ENCODE measurements around the gene KCTD1. TPM values are rescaled to one million over a fixed set of nuclear protein-coding genes. Genes with fewer than 3 reads are reported as not detected.
A peak's percentile ranks its signal among the peaks of the same experiment; 100 is the strongest.

Gene KCTD1
- total RNA-seq, 6 experiments from 2014 or later: 2.9 to 6.8 (median 4.8) TPM

DNA sequence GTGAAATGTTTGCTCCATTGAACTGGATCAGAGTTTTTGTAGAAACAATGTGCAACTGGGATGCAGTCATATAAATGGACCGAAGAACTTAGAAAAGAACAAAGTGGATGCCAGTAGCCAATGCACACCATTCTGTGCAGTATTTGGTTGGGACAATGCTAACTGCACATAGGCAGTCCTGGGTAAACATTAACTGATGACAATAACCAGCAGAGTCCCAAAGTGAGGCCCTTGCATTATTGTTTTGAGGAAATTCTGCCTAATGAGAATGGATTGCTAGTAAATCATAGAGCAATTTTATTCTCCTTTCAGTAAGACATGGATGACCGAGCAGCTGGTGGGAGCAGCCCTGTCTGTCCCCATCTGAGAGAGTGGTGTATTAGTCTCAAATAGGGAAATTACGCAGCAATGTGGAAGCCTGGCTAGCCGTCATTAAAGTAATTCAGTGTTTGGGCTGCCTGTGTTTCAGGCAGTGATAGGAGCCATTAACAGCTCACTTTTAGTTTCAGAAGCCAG is 94.9 kb downstream of the KCTD1 start:
- WGBS (ENCODE audit: insufficient coverage, low coverage, low lambda C conversion rate, missing lambda C conversion rate): 93% methylated on average over 4 of the region's 4 CpGs
- TF ChIP-seq, protein P1, sequence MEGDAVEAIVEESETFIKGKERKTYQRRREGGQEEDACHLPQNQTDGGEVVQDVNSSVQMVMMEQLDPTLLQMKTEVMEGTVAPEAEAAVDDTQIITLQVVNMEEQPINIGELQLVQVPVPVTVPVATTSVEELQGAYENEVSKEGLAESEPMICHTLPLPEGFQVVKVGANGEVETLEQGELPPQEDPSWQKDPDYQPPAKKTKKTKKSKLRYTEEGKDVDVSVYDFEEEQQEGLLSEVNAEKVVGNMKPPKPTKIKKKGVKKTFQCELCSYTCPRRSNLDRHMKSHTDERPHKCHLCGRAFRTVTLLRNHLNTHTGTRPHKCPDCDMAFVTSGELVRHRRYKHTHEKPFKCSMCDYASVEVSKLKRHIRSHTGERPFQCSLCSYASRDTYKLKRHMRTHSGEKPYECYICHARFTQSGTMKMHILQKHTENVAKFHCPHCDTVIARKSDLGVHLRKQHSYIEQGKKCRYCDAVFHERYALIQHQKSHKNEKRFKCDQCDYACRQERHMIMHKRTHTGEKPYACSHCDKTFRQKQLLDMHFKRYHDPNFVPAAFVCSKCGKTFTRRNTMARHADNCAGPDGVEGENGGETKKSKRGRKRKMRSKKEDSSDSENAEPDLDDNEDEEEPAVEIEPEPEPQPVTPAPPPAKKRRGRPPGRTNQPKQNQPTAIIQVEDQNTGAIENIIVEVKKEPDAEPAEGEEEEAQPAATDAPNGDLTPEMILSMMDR (IDR thresholded peaks at IDR 0.05): no peak
- TF ChIP-seq POLR2A (IDR thresholded peaks at IDR 0.05): no peak
- Histone ChIP-seq H3K27me3 (no peaks in the 10 kb centered on the region), H3K4me3 (no peak overlapping the region), H3K27ac (no peak overlapping the region), H3K4me1 (peaks cover 0 to 4% (median 0%) of the 10 kb centered on the region in 4 donors), H3K36me3 (no peaks in the 10 kb centered on the region), H3K9me3 (no peaks in the 10 kb centered on the region)
- DNase-seq (no peak), ATAC-seq (peak in 1 of 4 donors; percentile 20)
- intact Hi-C loops (cut with DNase I): no loop called here

DNA sequence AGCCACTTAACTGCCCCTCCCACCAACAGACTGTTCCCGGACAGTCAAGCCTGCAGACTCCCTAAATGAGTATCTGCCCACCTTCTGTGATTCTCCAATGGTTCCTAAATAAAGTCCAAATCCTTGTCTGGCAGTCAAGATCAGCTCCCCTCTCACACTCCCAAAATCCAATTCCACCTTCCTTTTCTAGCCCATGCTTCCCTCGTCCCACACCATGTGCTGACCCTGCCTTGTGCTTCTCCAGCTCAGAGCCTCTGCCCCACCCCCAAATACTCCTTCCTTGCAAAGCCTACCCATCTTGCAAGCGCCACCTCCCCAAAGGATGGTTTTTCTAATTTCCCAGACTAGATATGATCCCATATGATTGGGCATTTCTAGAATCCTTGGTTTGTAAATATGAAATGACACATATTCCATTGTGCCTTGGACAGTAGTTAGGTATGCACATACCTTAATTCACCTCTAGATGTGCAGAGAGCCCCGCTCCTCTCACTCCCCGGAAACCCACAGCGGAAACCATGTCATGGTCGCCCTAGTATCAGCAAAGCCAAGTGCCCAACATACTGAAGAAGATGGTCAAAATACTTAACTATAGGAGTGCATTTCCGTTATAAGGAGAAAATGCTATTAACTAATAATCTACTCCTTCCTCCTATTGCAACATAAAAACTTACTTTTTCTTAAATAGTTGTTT is 97.2 kb downstream of the KCTD1 start:
- ATAC-seq (no peak), DNase-seq (no peak)
- Histone ChIP-seq H3K9me3 (no peaks in the 10 kb centered on the region), H3K4me1 (peaks cover 0 to 4% (median 0%) of the 10 kb centered on the region in 4 donors), H3K27ac (no peak overlapping the region), H3K4me3 (no peak overlapping the region), H3K36me3 (no peaks in the 10 kb centered on the region), H3K27me3 (no peaks in the 10 kb centered on the region)
- intact Hi-C loops (cut with DNase I): no loop called here
- 85% methylated on average over 8 of the region's 8 CpGs for WGBS (ENCODE audit: insufficient coverage, low coverage, low lambda C conversion rate, missing lambda C conversion rate)
- no peak for TF ChIP-seq POLR2A (IDR thresholded peaks at IDR 0.05)
- TF ChIP-seq, protein P1 (IDR thresholded peaks at IDR 0.05): no peak

DNA sequence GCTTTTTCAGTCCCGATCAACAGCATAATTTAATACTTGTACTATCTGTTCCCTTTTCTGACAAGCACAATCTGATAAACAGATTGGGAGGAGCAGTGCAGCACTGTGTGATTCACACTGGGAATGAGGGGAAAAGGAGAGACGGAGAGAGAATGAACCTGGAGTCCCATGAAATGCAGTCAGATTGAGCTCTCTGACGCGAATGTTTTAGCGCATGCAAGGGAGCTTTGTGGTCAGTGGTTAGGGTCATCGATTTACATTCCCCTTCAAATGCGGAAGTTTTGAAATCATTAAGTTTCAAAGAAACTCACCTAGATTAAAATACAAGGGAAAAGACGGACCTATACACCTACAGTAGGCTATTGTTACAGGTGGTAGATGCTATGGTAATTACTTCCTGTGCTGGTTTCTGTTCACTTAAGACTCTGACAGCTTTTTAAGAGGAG is 99.6 kb downstream of the KCTD1 start:
- ATAC-seq (no peak), DNase-seq (no peak)
- H3K4me1 ChIP-seq: peaks cover 0 to 4% (median 0%) of the 10 kb centered on the region in 4 donors
- H3K9me3 ChIP-seq: no peaks in the 10 kb centered on the region
- H3K4me3 ChIP-seq: no peak overlapping the region
- WGBS (ENCODE audit: insufficient coverage, low coverage, low lambda C conversion rate, missing lambda C conversion rate): 68% methylated on average over 8 of the region's 8 CpGs
- TF ChIP-seq POLR2A (IDR thresholded peaks at IDR 0.05): no peak
- TF ChIP-seq, protein P1 (IDR thresholded peaks at IDR 0.05): no peak
- no peaks in the 10 kb centered on the region for H3K27me3 ChIP-seq
- H3K36me3 ChIP-seq: no peaks in the 10 kb centered on the region
- H3K27ac ChIP-seq: no peak overlapping the region
- intact Hi-C loops (cut with DNase I): no loop called here

DNA sequence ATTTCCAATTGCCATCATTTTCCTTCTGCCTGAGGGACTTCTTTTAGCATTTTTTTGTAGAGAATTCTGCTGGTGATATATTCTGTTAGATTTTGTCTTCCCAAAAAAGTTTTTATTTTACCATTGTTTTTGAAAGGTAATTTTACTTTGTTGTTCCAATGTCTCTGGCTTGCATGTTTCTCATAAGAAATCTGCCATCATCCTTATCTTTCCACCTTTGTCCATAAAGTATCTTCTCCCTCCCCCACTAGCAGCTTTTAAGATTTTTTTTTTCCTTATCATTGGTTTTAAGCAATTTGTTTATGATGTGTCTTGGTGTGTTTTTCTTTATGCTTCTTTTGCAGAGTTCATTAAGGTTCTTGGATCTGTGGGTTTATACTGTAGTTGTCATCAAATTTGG is 104.5 kb downstream of the KCTD1 start:
- intact Hi-C loops (cut with DNase I): no loop called here
- DNase-seq (no peak), ATAC-seq (no peak)
- Histone ChIP-seq H3K9me3 (no peaks in the 10 kb centered on the region), H3K27me3 (no peaks in the 10 kb centered on the region), H3K4me1 (no peaks in the 10 kb centered on the region), H3K36me3 (no peaks in the 10 kb centered on the region), H3K27ac (no peak overlapping the region), H3K4me3 (no peak overlapping the region)
- TF ChIP-seq, protein P1 (IDR thresholded peaks at IDR 0.05): no peak
- TF ChIP-seq POLR2A (IDR thresholded peaks at IDR 0.05): no peak
